ENCODE results near the gene RTP3.

RTP3 gene

GRCh38 chr3:46469680-46470357 lies 28.0 kb upstream of the RTP3 start:
- DNase-seq (ENCODE audit: low read depth) = no peak

- no peak for DNase-seq (ENCODE audit: low read depth)
Observed at GRCh38 chr3:46470831-46471230, 26.9 kb upstream of the RTP3 start.

DNA sequence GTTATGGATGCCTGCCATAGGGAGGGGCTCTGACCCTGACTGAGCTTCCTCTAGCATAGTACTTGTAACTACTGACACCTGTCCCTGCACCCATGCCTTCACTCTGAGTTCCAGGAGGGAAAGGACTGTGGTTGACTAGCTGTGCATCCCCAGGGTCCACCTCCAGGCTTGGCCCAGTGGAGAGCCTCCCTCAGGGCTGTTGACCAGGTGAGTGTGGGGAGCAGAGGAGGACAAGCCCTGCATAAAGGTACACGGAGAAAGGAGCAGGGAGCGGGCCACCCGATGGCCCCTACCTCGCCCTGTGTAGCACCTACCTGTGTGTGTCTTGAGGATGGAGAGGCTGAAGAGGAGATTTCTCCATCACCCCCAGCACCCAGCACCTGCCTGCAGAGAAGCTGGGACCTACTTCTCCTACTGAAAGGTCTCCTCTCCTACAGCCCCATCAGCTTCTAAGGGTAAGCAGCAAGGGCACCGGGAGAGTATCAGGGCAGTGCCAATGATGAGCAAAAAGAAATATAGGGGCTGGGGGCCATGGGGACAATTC lies 26.3 kb upstream of the RTP3 start:
- no peak for DNase-seq (ENCODE audit: low read depth)

DNA sequence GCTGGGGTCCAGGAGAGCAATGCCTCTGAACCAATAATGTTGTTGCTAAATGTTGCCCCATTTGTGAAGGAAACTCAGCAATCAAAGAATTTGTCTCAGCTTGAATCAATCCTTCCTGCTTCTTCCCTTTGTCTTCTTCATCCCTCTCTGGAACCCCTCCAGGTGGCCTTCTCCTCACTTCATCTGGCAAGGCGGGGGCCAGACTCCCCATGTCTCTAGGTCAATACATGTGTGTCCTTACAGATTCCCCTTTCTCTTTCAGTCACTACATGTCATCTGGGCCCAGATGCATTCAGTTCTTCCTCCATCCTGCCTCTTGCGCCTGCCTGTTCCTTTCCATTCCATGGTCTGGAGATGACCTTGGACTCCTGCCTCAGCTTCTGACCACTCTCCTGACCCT lies 25.0 kb upstream of the RTP3 start:
- no peak for DNase-seq (ENCODE audit: low read depth)

DNA sequence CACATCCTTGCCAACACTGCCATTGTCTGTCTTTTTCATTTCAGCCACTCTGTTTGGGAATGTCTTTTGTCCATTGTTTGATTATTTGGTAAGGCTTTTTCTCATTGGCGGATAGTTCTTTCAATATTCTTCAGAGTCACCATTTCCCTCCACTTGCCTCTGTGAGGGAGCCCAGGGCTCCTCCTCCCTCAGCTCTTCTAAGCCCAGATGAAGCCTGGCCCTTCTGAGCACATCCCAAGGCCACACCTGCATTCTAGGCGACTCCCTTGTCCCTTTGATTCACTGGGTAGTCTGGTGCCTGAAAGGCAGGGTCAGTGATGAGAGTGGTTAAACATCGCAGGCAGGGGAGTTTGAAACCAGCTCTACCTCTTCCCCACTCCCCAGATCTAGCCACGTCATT lies 20.6 kb upstream of the RTP3 start:
- no peak for DNase-seq (ENCODE audit: low read depth)

GRCh38 chr3:46477756-46478155 lies 20.0 kb upstream of the RTP3 start:
- no peak for DNase-seq (ENCODE audit: low read depth)

DNA sequence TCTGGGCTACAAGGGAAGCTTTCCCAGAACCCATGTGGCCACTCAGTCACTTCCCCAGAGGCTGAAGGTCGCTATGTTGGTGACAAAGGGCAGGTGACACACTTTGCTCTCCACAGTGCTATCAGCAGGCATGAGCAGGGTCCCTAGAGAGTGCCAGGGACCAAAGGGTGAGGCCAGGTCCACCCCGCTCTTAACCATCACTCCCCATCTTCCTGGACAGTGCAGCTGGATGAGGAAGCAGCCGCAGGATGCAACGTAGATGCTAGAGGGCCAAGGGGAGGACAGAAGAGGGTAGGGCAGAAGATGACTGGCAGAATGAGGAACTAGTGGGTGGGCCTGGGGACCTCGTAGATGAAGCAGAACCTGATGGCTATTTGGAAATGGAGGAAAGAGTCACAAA lies 19.4 kb upstream of the RTP3 start:
- no peak for DNase-seq (ENCODE audit: low read depth)

- DNase-seq (ENCODE audit: low read depth) = no peak
Observed at GRCh38 chr3:46479021-46479420, 18.8 kb upstream of the RTP3 start.

GRCh38 chr3:46479696-46480095 lies 18.1 kb upstream of the RTP3 start:
- no peak for DNase-seq (ENCODE audit: low read depth)

DNA sequence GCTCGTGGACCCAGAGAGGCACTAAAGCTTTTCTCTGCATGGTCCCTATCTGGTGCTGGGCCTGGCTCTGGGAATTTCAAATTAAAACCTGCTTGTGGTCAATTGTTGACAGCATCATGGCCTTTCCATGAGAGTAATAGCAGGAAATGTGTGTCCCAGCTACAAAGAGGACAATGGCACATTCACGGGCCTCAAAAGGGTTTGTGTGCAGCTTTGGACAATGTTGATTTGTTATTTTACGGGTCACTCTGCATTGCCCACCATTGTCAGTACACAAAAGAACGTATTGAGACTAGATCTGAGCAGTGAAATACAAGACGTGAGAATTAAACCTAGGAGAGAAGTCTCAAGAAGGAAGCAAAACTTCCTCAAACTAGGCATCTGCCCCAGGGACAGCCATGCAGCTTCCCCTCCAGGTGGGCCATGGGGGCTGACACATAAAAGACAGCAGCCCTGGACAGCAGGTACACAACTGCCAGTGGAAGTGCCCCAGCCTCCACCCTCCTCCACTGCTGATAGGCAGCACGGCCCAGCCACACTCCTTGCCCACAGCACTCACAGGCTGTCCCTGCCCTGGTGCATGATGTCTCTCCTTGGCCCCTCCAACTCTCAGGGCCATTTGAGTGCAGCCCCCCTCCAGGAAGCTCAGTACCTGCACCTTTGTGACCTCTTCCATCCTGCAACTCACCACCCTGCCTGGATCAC lies 17.1 kb upstream of the RTP3 start:
- DNase-seq (ENCODE audit: low read depth) = no peak

GRCh38 chr3:46481636-46482035 lies 16.1 kb upstream of the RTP3 start:
- DNase-seq (ENCODE audit: low read depth) = no peak

- no peak for DNase-seq (ENCODE audit: low read depth)
Observed at GRCh38 chr3:46482632-46483350, 15.0 kb upstream of the RTP3 start.

- DNase-seq (ENCODE audit: low read depth) = no peak
Observed at GRCh38 chr3:46483825-46484224, 14.0 kb upstream of the RTP3 start.

- DNase-seq (ENCODE audit: low read depth) = no peak
Observed at GRCh38 chr3:46484388-46484787, 13.4 kb upstream of the RTP3 start.

DNA sequence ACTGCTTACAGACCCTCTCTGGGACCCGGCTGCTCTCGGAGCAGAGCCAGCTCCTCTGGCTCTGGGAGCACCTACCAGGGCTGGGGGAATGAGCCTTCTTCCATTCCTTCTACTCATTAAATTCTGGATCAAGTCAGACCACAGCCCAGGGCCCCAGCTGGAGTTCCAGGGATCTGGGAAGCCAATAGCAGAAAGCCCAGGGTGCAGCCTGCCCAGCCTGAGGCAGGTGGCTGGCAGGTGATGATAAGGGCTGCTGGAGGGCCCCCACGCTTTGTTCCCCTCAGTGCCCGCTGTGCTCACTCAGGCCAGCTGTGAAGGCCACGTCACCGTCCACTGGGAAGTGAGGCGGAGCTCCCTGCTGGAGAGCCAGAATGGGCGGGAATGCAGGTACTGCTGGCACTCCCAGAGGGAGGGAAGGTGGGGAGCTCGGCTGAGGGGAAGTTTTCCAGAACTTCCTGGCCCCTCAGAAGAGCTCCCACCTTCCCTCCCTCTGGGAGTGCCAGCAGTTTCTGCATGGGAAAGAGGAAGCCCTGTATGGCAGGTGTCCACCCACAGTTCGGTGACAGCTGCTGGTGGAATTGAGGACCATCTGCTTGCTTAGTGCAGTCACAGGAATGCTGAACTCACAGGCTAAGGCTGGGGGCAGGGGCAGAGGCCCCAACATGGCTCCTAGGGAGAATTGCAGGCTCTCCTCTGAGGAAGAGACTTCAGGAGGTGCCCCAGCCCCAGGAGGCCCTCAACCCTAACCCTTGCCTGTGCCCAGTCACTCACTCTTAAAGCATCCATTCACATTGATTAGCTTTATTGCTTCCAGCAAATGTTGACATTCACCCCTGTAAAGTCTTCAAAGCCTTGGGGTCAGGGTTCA lies 12.6 kb upstream of the RTP3 start:
- DNase-seq (ENCODE audit: low read depth) = no peak

DNA sequence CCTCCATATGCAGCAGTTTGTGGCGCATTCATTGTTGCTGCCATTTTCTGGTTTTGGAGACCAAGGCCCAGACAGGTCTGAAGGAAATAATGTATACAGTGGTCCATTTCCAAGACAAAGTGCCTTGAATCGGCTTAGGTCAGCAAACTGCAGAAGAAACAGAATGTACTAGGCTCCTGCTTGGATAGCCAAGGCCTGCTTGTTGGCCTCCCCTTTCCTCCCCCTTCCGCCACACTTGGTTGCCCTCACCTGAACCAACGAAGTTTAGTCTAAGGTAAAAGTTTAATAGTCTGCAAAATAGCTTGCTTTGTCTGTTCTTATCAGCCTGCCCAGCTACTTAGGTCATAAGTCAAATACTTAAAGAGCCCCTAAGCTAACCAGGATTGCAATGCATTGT lies 12.0 kb upstream of the RTP3 start:
- DNase-seq (ENCODE audit: low read depth) = no peak

- DNase-seq (ENCODE audit: low read depth) = peak; percentile 77
Observed at GRCh38 chr3:46488735-46489361, 8.9 kb upstream of the RTP3 start.

GRCh38 chr3:46489381-46489780 lies 8.4 kb upstream of the RTP3 start:
- no peak for DNase-seq (ENCODE audit: low read depth)

- DNase-seq (ENCODE audit: low read depth) = no peak
Observed at GRCh38 chr3:46489875-46490274, 7.9 kb upstream of the RTP3 start.

- DNase-seq (ENCODE audit: low read depth) = no peak
Observed at GRCh38 chr3:46490338-46491084, 7.3 kb upstream of the RTP3 start.
